Measurements from ENCODE around the gene ITGAV.

DNA sequence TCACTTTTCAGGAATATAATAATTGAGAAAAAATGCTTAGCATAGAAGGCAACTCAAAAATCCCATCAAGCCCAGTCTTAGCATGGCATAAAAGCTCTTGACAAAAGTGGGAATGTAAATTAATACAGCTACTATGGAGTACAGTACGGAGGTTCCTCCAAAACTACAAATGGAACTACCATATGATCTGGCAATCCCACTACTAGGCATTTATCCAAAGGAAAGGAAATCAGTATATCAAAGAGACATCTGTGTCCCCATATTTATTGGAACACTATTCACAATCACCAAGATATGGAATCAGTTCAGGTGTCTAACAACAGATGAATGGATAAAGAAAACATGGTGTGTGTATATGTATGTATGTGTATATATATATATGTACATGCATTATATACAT lies 28.8 kb downstream of the ITGAV start:
- no peak for TF ChIP-seq POLR2A (IDR thresholded peaks at IDR 0.05)
- TF ChIP-seq, protein P1, sequence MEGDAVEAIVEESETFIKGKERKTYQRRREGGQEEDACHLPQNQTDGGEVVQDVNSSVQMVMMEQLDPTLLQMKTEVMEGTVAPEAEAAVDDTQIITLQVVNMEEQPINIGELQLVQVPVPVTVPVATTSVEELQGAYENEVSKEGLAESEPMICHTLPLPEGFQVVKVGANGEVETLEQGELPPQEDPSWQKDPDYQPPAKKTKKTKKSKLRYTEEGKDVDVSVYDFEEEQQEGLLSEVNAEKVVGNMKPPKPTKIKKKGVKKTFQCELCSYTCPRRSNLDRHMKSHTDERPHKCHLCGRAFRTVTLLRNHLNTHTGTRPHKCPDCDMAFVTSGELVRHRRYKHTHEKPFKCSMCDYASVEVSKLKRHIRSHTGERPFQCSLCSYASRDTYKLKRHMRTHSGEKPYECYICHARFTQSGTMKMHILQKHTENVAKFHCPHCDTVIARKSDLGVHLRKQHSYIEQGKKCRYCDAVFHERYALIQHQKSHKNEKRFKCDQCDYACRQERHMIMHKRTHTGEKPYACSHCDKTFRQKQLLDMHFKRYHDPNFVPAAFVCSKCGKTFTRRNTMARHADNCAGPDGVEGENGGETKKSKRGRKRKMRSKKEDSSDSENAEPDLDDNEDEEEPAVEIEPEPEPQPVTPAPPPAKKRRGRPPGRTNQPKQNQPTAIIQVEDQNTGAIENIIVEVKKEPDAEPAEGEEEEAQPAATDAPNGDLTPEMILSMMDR (IDR thresholded peaks at IDR 0.05), result no peak
